Neural cell (in vitro differentiated cells): Measurements from ENCODE around the gene PPM1L.
A peak's percentile ranks its signal among the peaks of the same experiment; 100 is the strongest.

Experiments
- EP300 ChIP-seq: fragments of 450-650 bp; conservative IDR thresholded peaks from 2 replicates; pipeline ENCODE4 v1.6.1; 2014; ENCODE audit warnings: antibody characterized with exemption, mild to moderate bottlenecking, moderate library complexity; ENCODE audit not compliant: poor library complexity, severe bottlenecking
- EZH2 ChIP-seq: fragments of 200-600, 300-800 bp; shearing (Covaris generic), sonication (generic); IDR thresholded peaks from 2 replicates; pipeline ENCODE4 v1.6.1; 2014; ENCODE audit warnings: antibody characterized with exemption, low read length, borderline replicate concordance, mild to moderate bottlenecking; ENCODE audit not compliant: insufficient read depth, poor library complexity, severe bottlenecking
- MXI1 ChIP-seq: fragments of 450-650 bp; conservative IDR thresholded peaks from 2 replicates; pipeline ENCODE4 v1.6.1; 2014; ENCODE audit warnings: antibody characterized with exemption, mild to moderate bottlenecking; ENCODE audit not compliant: poor library complexity, severe bottlenecking
- POLR2AphosphoS5 ChIP-seq: IDR thresholded peaks from 2 replicates; pipeline ENCODE4 v1.6.1; 2012
- RAD21 ChIP-seq: fragments of 450-650 bp; conservative IDR thresholded peaks from 2 replicates; pipeline ENCODE4 v1.6.1; 2014; ENCODE audit warnings: antibody characterized with exemption, mild to moderate bottlenecking, moderate library complexity
- SMC3 ChIP-seq: fragments of 450-650 bp; conservative IDR thresholded peaks from 2 replicates; pipeline ENCODE4 v1.6.1; 2014; ENCODE audit warnings: antibody characterized with exemption, mild to moderate bottlenecking, moderate library complexity; ENCODE audit not compliant: poor library complexity
- TAF1 ChIP-seq: IDR thresholded peaks from 2 replicates; pipeline ENCODE4 v1.6.1; 2012; ENCODE audit warnings: low read depth
- TF ChIP-seq, protein P1 (sequence below): fragments of 450-650 bp; IDR thresholded peaks from 2 replicates; pipeline ENCODE4 v1.5.1; 2014; ENCODE audit warnings: antibody characterized with exemption, mild to moderate bottlenecking, moderate library complexity; ENCODE audit not compliant: poor library complexity, severe bottlenecking

DNA sequence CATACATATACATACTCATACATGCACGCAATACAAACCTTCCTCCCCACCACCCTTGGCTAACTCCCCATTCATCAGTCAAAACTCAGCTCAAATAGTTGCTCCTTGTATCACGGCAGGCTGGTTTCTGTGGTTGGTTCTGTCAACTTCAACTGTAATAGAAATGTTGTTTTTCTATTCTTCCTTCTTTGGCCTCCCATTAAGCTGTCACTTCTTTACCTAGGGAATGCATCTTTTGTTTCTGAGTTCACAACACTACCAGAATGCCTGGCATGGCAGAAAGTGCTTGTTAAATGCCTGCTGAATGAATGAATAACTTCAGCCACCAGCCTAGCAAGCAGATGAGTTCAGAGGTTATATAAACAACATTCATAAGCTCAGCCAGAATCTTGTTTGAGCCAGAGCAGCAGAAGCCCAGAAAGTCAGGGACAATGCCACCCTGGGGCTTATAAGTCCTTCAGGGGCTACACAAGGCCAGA is 286.0 kb downstream of the PPM1L start:
- no peak for TF ChIP-seq TAF1
- TF ChIP-seq, protein P1, sequence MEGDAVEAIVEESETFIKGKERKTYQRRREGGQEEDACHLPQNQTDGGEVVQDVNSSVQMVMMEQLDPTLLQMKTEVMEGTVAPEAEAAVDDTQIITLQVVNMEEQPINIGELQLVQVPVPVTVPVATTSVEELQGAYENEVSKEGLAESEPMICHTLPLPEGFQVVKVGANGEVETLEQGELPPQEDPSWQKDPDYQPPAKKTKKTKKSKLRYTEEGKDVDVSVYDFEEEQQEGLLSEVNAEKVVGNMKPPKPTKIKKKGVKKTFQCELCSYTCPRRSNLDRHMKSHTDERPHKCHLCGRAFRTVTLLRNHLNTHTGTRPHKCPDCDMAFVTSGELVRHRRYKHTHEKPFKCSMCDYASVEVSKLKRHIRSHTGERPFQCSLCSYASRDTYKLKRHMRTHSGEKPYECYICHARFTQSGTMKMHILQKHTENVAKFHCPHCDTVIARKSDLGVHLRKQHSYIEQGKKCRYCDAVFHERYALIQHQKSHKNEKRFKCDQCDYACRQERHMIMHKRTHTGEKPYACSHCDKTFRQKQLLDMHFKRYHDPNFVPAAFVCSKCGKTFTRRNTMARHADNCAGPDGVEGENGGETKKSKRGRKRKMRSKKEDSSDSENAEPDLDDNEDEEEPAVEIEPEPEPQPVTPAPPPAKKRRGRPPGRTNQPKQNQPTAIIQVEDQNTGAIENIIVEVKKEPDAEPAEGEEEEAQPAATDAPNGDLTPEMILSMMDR, result no peak
- TF ChIP-seq SMC3, result no peak
- TF ChIP-seq POLR2AphosphoS5, result peak; percentile 32
- TF ChIP-seq RAD21, result no peak
- TF ChIP-seq EZH2, result no peak
- no peak for TF ChIP-seq MXI1
- peak; percentile 69 for TF ChIP-seq EP300
